Measurements from ENCODE around the gene SHE. TPM values are rescaled to one million over a fixed set of nuclear protein-coding genes. Genes with fewer than 3 reads are reported as not detected.

The SHE gene
- total and polyA plus RNA-seq, 2 experiments from 2014 or later: 2.0 to 2.7 TPM

DNA sequence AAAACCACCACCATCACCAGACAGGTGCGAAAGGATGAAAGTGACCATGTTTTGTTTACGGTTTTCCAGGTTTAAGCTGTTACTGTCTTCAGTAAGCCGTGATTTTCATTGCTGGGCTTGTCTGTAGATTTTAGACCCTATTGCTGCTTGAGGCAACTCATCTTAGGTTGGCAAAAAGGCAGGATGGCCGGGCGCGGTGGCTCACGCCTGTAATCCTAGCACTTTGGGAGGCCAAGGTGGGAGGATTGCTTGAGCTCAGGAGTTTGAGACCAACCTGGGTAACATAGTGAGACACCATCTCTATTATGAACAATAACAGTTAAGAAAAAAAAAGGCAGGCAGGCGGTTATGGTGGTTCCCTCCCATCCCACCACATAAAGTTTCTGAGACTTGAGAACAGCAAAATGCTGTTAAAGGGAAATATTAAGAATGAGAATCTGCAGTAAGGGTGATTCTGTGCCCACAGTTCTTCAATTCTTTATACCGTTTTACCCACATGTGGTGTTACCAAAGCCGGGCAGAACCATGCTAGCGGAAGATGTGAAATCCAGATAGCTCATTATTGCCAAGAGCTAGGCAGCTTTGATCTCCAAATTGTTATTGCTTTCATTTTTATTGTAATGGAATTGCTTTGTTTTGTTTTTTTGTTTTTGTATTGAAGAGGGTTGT is 34.6 kb downstream of the SHE start:
- no peaks in the 10 kb centered on the region for H3K27me3 ChIP-seq
- no peak for TF ChIP-seq CTCF (IDR thresholded peaks at IDR 0.05; ENCODE audit: low read depth, low read length)

GRCh38 chr1:154466921-154467417 is 35.2 kb downstream of the SHE start:
- no peak overlapping the region for H3K27ac ChIP-seq
- DNase-seq (ENCODE audit: low read depth in 1 of 2, low spot score in 1 of 2): no peak
- no peak overlapping the region for H3K4me3 ChIP-seq
- H3K4me1 ChIP-seq (ENCODE audit: low read depth): peaks cover 8% of the 10 kb centered on the region
- no peaks in the 10 kb centered on the region for H3K9me3 ChIP-seq (ENCODE audit: low read depth)
- H3K36me3 ChIP-seq: no peaks in the 10 kb centered on the region
- H3K27me3 ChIP-seq: no peaks in the 10 kb centered on the region
- peak; percentile 28 for TF ChIP-seq CTCF (IDR thresholded peaks at IDR 0.05; ENCODE audit: low read depth, low read length)

More for the DNA sequence above, 34.6 kb downstream of the SHE start:
- H3K27ac ChIP-seq: no peak overlapping the region
- H3K9me3 ChIP-seq (ENCODE audit: low read depth): no peaks in the 10 kb centered on the region
- no peaks in the 10 kb centered on the region for H3K36me3 ChIP-seq
- H3K4me1 ChIP-seq (ENCODE audit: low read depth): peaks cover 8% of the 10 kb centered on the region
- no peak overlapping the region for H3K4me3 ChIP-seq
- no peak for DNase-seq (ENCODE audit: low read depth in 1 of 2, low spot score in 1 of 2)

GRCh38 chr1:154466206-154466605 is 36.0 kb downstream of the SHE start:
- Histone ChIP-seq H3K36me3 (no peaks in the 10 kb centered on the region), H3K4me1 (ENCODE audit: low read depth) (peaks cover 8% of the 10 kb centered on the region), H3K27me3 (no peaks in the 10 kb centered on the region), H3K9me3 (ENCODE audit: low read depth) (no peaks in the 10 kb centered on the region), H3K4me3 (no peak overlapping the region), H3K27ac (no peak overlapping the region)
- no peak for TF ChIP-seq CTCF (IDR thresholded peaks at IDR 0.05; ENCODE audit: low read depth, low read length)
- DNase-seq (ENCODE audit: low read depth in 1 of 2, low spot score in 1 of 2): no peak

DNA sequence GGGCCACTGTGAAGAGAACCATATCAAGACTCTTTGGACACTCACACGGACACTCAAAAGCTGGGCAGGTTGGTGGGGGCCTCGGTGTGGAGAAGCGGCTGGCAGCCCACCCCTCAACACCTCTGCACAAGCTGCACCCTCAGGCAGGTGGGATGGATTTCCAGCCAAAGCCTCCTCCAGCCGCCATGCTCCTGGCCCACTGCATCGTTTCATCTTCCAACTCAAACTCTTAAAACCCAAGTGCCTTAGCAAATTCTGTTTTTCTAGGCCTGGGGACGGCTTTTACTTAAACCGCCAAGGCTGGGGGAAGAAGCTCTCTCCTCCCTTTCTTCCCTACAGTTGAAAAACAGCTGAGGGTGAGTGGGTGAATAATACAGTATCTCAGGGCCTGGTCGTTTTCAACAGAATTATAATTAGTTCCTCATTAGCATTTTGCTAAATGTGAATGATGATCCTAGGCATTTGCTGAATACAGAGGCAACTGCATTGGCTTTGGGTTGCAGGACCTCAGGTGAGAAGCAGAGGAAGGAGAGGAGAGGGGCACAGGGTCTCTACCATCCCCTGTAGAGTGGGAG is 36.5 kb downstream of the SHE start:
- no peak overlapping the region for H3K4me3 ChIP-seq

DNA sequence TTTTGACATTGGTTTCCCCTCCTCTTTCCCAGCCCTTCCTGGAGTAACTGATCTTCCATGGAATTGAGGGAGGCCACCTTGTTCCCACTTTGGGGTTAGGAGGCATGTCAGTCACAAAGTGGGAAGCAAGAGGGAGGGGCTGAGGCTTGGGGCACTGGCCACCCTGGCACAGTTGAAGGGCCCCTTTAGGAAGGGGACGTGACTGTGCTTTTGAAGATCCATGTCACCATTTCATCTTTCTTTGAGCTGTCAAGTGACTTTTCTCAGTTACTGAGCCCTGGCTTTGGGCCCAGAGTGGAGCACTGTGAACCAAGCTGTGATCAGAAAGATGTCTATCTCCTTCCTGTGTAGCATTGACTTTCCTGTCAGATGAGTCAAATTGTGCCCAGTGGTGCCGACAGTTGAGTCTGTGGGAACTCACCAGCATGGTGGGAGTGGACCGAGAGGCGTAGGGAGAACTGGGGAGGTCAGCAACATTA is 38.7 kb downstream of the SHE start:
- no peaks in the 10 kb centered on the region for H3K36me3 ChIP-seq
- no peak overlapping the region for H3K4me3 ChIP-seq
- H3K27me3 ChIP-seq: no peaks in the 10 kb centered on the region
- peaks cover 14% of the 10 kb centered on the region for H3K4me1 ChIP-seq (ENCODE audit: low read depth)
- H3K27ac ChIP-seq: peak overlapping the region; percentile 64
- no peaks in the 10 kb centered on the region for H3K9me3 ChIP-seq (ENCODE audit: low read depth)
- no peak for TF ChIP-seq CTCF (IDR thresholded peaks at IDR 0.05; ENCODE audit: low read depth, low read length)
- DNase-seq (ENCODE audit: low read depth in 1 of 2, low spot score in 1 of 2): no peak

More for the DNA sequence above, 36.5 kb downstream of the SHE start:
- H3K9me3 ChIP-seq (ENCODE audit: low read depth): no peaks in the 10 kb centered on the region
- H3K27ac ChIP-seq: no peak overlapping the region
- H3K27me3 ChIP-seq: no peaks in the 10 kb centered on the region
- DNase-seq (ENCODE audit: low read depth in 1 of 2, low spot score in 1 of 2): no peak
- no peaks in the 10 kb centered on the region for H3K36me3 ChIP-seq
- no peak for TF ChIP-seq CTCF (IDR thresholded peaks at IDR 0.05; ENCODE audit: low read depth, low read length)
- peaks cover 12% of the 10 kb centered on the region for H3K4me1 ChIP-seq (ENCODE audit: low read depth)

Data from cardiac muscle cell (in vitro differentiated cells and primary cell).